GM12875 (cell line): ENCODE results near the gene FBXO17.
"Not testable (repeated sequence)": the region's sequence is repeated elsewhere in the genome, so short reads cannot be mapped to it uniquely, and the experiment has no call there.

ENCODE experiments used
- H3K4me3 ChIP-seq: one replicate; pipeline ENCODE4 v1.5.1; 2011; ENCODE audit warnings: low read depth, low read length, control low read depth
- CTCF ChIP-seq: IDR thresholded peaks from 2 replicates; pipeline ENCODE4 v1.5.1; 2011; ENCODE audit warnings: low read depth, mild to moderate bottlenecking, control low read depth, inconsistent platforms, low read length, moderate library complexity, borderline replicate concordance; ENCODE audit not compliant: insufficient read depth

Gene FBXO17

GRCh38 chr19:38990949-38991697, 15.6 kb upstream of the FBXO17 start:
- H3K4me3 ChIP-seq: no peak overlapping the region
- no peak for TF ChIP-seq CTCF

- not testable (repeated sequence) for H3K4me3 ChIP-seq
Measured at GRCh38 chr19:38989614-38990013, 14.1 kb upstream of the FBXO17 start.

GRCh38 chr19:38989066-38989605, 13.6 kb upstream of the FBXO17 start:
- no peak overlapping the region for H3K4me3 ChIP-seq
- TF ChIP-seq CTCF: no peak

- not testable (repeated sequence) for H3K4me3 ChIP-seq
Measured at GRCh38 chr19:38988627-38989026, 13.1 kb upstream of the FBXO17 start.

GRCh38 chr19:38987745-38988144, 12.2 kb upstream of the FBXO17 start:
- not testable (repeated sequence) for H3K4me3 ChIP-seq

GRCh38 chr19:38985262-38985661, 9.7 kb upstream of the FBXO17 start:
- TF ChIP-seq CTCF: no peak

GRCh38 chr19:38980583-38981374, 5.2 kb upstream of the FBXO17 start:
- H3K4me3 ChIP-seq: no peak overlapping the region
- TF ChIP-seq CTCF: no peak

More at GRCh38 chr19:38985262-38985661, 9.7 kb upstream of the FBXO17 start:
- no peak overlapping the region for H3K4me3 ChIP-seq

GRCh38 chr19:38979812-38980211, 4.3 kb upstream of the FBXO17 start:
- TF ChIP-seq CTCF: no peak
- H3K4me3 ChIP-seq: no peak overlapping the region
